Coronary artery (tissue), 2 donors: ENCODE results near the gene SCNN1A.
A peak's percentile ranks its signal among the peaks of the same experiment; 100 is the strongest.

Experiments
- DNase-seq: peaks from one replicate; pipeline ENCODE4 v3.0.0-alpha.2; 2017; ENCODE audit warnings: low spot score
- H3K27ac ChIP-seq, 2 donors: fragments of 200-600 bp; sonication (generic); one replicate each; pipeline ENCODE4 v1.5.1; 2016 to 2019
- H3K4me3 ChIP-seq: fragments of 200-600 bp; sonication (generic); 2 replicates; pipeline ENCODE4 v1.5.1; 2016; ENCODE audit warnings: mild to moderate bottlenecking, moderate library complexity
- TF ChIP-seq, protein P1 (sequence below): fragments of 200-600 bp; sonication (generic); IDR thresholded peaks from one replicate; pipeline ENCODE4 v1.5.1; 2019; ENCODE audit warnings: antibody characterized with exemption

SCNN1A gene

GRCh38 chr12:6354495-6355393 is 20.6 kb downstream of the SCNN1A start:
- DNase-seq: no peak
- TF ChIP-seq, protein P1, sequence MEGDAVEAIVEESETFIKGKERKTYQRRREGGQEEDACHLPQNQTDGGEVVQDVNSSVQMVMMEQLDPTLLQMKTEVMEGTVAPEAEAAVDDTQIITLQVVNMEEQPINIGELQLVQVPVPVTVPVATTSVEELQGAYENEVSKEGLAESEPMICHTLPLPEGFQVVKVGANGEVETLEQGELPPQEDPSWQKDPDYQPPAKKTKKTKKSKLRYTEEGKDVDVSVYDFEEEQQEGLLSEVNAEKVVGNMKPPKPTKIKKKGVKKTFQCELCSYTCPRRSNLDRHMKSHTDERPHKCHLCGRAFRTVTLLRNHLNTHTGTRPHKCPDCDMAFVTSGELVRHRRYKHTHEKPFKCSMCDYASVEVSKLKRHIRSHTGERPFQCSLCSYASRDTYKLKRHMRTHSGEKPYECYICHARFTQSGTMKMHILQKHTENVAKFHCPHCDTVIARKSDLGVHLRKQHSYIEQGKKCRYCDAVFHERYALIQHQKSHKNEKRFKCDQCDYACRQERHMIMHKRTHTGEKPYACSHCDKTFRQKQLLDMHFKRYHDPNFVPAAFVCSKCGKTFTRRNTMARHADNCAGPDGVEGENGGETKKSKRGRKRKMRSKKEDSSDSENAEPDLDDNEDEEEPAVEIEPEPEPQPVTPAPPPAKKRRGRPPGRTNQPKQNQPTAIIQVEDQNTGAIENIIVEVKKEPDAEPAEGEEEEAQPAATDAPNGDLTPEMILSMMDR: no peak
- H3K27ac ChIP-seq: peak overlapping the region in 1 of 2 donors; percentile 22
- H3K4me3 ChIP-seq: no peak overlapping the region

DNA sequence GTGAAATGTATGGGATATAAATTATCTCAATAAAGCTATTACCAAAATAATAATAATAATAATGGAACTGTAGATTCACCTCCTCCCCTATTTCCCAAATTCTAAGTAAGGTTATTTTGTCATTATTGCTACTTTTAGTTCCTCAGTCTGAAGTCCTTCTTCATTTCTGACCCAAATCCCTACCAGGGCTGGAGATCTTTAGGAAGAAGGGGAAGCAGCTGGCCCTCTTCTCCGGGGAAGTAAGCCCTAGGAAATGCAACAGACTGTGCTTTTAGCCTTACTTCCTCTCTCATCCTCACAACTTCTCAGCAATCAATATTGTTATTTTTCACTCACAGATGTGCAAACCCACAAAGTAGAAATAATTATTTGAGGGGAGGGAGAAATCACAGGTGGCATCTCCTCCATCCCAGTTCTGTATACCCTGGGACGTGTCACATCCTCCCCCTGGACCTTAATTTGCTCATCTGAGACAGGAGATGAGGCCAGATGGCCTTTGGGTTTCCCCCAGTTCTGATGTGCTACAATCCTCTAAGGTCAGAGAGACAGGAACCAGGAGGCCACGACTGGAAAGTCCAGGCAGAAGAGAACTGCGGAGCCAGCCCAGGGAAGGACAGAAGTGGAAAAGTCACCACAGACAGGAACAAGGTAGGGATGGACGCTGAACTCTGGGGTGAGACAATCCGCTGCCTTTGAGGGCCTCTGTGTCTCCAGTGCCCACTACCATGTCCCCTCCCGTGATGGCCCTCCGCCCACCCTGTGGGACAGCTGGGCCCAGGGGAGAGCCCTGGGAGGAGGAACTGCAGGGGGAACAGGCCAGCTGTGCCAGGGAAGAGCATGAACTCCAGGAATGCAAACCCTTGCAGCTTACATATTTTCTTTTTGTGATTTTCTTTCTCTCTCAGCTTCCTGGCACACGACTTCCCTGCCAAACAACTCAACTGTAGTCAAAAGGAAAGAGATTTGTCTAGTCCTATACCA is 22.9 kb downstream of the SCNN1A start:
- DNase-seq: no peak
- TF ChIP-seq, protein P1: no peak
- Histone ChIP-seq H3K27ac (peak overlapping the region in 1 of 2 donors; percentile 67), H3K4me3 (no peak overlapping the region)

- no peak overlapping the region for H3K4me3 ChIP-seq
- TF ChIP-seq, protein P1: no peak
- no peak overlapping the region for H3K27ac ChIP-seq
- no peak for DNase-seq
Observed at GRCh38 chr12:6351622-6352021, 23.7 kb downstream of the SCNN1A start.

- peak; percentile 93 for DNase-seq
- Histone ChIP-seq H3K27ac (peak overlapping the region; percentile 94 to 98), H3K4me3 (peak overlapping the region; percentile 59)
- TF ChIP-seq, protein P1: no peak
Observed at GRCh38 chr12:6347367-6348338, 27.7 kb downstream of the SCNN1A start.

DNA sequence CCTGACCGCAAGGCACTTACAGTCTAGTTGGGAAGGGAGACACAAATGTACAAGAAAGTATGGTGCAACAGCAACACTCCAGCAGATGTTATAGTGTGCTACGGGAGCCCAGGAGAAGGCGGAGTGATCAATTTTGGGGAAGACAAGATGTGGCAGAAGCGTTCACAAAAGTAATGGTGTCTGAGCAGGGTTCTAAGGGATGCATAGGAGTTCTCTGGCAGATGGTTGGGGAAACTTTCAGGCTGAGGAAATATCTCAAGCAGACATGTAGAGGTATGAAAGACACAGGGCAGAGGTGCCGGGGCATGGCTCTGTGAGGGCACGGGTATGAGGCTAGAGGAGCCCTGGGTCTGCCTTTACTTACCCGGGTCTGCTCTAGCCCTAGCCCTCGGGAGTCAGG is 28.4 kb downstream of the SCNN1A start:
- TF ChIP-seq, protein P1: no peak
- Histone ChIP-seq H3K27ac (peak overlapping the region; percentile 94 to 98), H3K4me3 (peak overlapping the region; percentile 59)
- no peak for DNase-seq

DNA sequence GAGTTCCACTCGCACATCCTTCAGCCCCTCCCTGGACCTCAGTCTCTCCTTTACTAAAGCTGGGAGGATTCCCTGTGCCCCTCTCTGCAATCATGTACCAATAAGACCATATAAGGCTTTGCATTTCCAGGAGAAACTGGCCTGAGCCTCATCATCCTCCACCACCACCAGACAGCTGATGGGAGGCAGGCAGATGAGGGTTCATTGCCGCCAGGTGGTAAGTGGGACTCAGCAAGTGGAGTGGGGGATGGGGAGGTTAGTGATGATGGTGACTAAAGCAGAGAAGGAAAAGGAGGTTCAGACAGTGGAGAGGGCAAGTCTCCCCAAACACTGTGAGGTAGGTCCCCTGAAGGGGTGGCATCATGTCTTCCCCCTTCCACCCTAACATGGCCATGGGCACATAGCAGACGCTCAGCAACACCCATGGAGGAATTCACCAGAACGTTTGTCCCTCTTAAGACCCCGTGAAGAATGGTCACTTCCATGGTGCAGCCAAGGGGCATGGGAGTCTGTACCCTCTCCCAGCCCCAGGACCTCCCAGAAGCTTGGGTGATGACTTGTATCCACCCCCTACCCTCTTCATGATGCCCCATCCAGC is 29.0 kb downstream of the SCNN1A start:
- TF ChIP-seq, protein P1: no peak
- no peak for DNase-seq
- Histone ChIP-seq H3K27ac (peak overlapping the region; percentile 94 to 98), H3K4me3 (peak overlapping the region; percentile 59)
